DOHH2 (cell line): ENCODE results near the gene KCNAB1.
"Not testable (repeated sequence)": the region's sequence is repeated elsewhere in the genome, so short reads cannot be mapped to it uniquely, and the experiment has no call there.

Experiments used
- CTCF ChIP-seq: fragments of 200-600 bp; sonication (generic); IDR thresholded peaks from one replicate; pipeline ENCODE4 v1.5.1; 2014; ENCODE audit warnings: antibody characterized with exemption, mild to moderate bottlenecking, low read depth, low read length; ENCODE audit not compliant: poor library complexity, severe bottlenecking
- EZH2phosphoT487 ChIP-seq: fragments of 200-600 bp; sonication (generic); IDR thresholded peaks from 2 replicates; pipeline ENCODE4 v1.6.1; 2017; ENCODE audit warnings: borderline replicate concordance, mild to moderate bottlenecking, antibody characterized with exemption, low read length, moderate library complexity, mixed read lengths

GRCh38 chr3:156284637-156285036, 164.3 kb downstream of the KCNAB1 start:
- not testable (repeated sequence) for TF ChIP-seq CTCF, EZH2phosphoT487
